Left kidney (tissue), 2 donors: ENCODE data around the gene IKZF3. TPM values are rescaled to one million over a fixed set of nuclear protein-coding genes. Genes with fewer than 3 reads are reported as not detected.
"Not testable (repeated sequence)": the region's sequence is repeated elsewhere in the genome, so short reads cannot be mapped to it uniquely, and the experiment has no call there.

ENCODE experiments used
- DNase-seq: peaks from one replicate; pipeline ENCODE4 v3.0.0-alpha.2; 2013
- polyA plus RNA-seq: library from polyadenylated mRNA; unstranded; fragments of 120-200 nt; gene quantifications from one replicate; pipeline ENCODE4 v1.2.1, GENCODE V29; 2013; ENCODE audit not compliant: insufficient read length

The IKZF3 gene
- polyA plus RNA-seq, 1 donor, result 0.37 TPM

GRCh38 chr17:39755554-39756379 is 108.3 kb downstream of the IKZF3 start:
- DNase-seq, result no peak

- DNase-seq, result no peak
Measured at GRCh38 chr17:39754958-39755553, 109.1 kb downstream of the IKZF3 start.

GRCh38 chr17:39754161-39754957 is 109.8 kb downstream of the IKZF3 start:
- DNase-seq, result peak; percentile 85

DNA sequence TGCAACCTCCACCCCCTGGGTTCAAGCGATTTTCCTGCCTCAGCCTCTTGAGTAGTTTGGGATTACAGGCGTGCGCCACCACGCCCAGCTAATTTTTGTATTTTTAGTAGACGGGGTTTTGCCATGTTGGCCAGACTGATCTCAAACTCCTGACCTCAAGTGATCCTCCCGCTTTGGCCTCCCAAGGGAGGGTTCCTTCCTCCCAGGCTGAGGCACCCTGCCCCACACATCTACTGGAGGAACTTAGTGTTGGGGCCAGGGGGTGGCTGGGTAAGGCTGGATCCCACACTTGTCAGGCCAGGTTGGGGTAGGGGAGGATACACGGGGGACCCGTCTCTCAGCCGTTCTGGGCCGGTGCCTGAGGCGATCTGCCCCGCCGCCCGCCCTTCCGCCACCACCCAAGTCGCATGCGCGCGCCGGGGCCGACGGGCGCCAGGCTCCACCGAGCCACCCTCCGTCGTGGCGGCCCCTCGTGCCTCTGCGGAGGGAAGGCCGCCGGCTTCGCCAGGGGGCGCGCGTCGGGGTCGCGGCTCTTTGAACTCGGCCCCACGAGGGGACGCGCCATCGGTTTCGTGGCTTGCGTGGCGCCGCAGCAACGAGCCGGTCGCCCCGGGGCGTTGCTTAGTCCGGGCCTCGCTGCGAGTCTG is 110.5 kb downstream of the IKZF3 start:
- DNase-seq, result peak; percentile 26

DNA sequence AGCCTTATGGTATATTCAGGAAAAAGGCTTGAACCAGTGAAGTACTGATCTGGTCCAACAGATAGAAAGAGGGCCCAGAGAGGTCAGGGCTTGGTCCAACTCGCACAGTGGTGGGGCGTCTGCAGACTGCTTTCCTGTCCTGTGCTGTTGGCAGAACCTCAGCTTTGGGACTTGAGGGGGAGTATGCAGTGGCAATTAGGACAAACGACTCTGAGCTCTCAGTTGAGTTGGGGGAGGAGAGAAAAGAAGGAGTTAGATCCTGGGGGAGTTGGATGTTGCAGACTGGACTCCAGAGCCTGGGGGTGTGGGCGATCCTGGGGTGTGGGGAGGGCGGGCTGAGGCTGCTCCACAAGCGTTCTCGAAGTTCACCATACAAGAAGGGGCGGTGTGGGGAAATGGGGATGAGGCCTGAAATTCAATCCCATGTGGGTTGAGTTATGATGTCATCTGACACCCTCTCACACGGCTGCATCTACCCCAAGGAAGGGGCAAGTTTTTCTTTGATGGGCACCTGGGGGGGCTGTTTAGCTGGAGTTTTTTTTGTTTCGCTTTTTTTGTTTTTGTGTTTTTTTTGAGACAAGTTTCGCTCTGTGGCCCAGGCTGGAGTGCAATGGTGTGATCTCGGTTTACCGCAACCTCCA is 111.8 kb downstream of the IKZF3 start:
- DNase-seq, result peak; percentile 65

GRCh38 chr17:39751637-39752036 is 112.5 kb downstream of the IKZF3 start:
- DNase-seq, result peak; percentile 41

DNA sequence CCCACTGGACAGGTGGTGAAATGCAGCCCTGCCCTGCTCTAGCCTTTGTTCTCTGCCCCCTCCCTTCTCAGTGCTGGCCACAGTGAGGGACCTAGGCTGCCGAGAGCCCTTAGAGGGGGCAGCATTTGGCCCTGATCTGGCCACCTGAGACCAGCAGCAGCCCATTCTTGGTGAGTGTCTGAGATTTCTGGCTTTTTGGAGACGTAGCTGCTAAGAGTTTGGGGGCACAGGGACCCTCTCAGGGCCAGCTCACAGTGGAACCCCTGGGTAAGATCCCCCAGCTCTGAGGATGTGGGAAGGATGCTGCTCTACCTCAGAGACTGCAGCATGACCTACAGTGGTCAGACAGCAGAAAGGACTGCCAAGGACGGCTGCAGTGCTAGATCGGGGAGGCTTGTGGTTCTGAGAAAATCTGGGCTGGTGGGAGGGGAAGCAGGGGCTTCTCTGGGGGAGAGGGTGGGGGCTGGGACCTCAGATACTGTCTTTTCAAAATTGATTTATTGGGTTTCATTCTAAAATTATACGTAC is 113.0 kb downstream of the IKZF3 start:
- no peak for DNase-seq

GRCh38 chr17:39750131-39751015 is 113.7 kb downstream of the IKZF3 start:
- DNase-seq, result no peak

DNA sequence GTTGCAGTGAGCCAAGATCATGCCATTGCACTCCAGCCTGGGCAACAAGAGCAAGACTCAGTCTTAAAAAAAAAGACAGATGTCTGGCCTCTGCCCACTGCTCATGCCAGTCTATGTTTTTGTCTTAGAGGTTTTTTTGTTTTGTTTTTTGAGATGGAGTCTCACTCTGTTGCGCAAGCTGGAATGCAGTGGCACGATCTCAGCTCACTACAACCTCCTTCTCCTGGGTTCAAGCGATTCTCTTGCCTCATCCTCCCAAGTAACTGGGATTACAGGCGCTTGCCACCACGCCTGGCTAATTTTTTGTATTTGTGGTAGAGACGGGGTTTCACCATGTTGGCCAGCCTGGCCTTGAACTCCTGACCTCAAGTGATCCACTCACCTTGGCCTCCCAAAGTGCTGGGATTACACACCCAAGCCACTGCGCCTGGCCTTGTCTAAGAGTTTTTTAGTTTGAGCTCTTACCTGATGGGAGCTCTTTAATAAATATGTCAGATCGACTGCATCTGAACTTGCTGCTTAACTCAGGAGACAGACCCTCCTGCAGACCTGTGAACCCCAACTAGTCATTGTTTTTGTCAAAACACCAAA is 115.6 kb downstream of the IKZF3 start:
- not testable (repeated sequence) for DNase-seq

DNA sequence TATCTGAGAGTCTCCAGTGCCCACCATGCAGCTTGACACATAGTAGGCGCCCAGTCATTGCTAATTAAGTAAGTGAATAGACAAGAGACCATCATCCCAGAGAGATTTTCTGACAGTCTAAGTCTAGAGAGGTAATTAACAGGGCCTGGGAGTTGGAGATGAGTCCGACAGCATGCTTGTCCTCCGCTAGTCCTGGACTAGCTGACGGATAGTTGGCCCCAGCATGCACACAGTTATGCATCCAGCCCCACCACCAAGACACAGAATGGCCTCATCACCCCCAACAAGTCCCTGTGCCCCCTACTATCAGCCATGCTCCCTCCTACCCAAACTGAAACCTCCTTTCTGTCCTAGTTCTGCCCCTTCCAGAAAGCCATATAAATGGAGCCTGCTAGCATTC is 116.4 kb downstream of the IKZF3 start:
- DNase-seq, result no peak

DNA sequence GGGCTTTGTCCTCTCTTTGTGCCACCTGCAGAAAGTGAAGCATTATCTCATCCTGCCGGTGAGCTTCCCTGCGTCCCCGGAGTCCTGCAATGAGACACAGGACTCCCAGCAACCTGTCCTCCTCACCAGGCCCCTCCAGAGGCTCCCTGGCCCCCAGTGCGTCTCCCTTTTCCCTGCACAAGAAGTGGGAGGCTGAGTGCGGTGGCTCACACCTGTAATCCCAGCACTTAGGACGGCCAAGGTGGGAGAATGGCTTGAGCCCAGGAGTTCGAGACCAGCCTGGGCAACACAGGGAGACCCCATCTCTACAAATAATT is 118.0 kb downstream of the IKZF3 start:
- no peak for DNase-seq

DNA sequence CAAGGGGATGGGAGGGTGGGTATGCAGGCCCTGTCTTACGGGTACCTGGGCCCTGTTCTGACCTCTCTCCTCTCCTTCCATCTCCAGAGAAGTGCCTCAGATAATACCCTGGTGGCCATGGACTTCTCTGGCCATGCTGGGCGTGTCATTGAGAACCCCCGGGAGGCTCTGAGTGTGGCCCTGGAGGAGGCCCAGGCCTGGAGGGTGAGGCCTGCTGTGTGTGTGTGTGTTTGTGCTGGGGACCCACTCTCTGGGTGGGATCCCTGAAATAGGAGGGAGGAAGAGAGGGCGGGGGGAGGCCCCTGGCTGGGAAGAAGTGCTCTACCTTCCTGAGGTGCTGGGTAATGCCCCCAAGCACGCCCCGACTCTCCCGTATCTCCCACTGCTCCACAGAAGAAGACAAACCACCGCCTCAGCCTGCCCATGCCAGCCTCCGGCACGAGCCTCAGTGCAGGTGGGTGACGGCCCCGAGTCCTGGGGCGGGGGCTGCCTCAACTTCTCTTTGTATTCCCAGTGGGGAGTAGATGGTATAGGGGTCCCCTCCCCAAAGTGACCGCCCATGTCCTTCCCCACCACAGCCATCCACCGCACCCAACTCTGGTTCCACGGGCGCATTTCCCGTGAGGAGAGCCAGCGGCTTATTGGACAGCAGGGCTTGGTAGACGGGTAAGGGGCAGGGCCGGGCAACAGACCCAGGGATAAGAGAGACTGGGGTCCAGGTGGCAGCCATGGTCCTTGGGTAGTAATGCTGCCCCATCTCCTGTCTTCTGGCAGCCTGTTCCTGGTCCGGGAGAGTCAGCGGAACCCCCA is 118.6 kb downstream of the IKZF3 start:
- DNase-seq, result no peak

DNA sequence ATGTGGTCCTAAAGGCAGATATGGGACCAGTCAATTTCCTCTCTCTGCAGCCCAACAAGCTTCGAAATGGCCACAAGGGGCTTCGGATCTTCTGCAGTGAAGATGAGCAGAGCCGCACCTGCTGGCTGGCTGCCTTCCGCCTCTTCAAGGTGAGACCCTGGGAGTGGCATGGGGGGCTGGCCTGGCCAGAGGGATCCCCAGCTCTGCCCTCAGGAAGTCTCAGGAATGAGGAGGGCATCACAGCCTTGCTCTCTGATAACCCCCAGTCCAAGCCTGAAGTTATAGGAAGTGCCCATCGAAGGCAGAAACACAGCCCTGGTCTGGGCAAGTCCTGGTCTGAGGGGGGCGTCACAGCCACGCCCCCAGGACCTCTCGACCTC is 119.3 kb downstream of the IKZF3 start:
- no peak for DNase-seq

DNA sequence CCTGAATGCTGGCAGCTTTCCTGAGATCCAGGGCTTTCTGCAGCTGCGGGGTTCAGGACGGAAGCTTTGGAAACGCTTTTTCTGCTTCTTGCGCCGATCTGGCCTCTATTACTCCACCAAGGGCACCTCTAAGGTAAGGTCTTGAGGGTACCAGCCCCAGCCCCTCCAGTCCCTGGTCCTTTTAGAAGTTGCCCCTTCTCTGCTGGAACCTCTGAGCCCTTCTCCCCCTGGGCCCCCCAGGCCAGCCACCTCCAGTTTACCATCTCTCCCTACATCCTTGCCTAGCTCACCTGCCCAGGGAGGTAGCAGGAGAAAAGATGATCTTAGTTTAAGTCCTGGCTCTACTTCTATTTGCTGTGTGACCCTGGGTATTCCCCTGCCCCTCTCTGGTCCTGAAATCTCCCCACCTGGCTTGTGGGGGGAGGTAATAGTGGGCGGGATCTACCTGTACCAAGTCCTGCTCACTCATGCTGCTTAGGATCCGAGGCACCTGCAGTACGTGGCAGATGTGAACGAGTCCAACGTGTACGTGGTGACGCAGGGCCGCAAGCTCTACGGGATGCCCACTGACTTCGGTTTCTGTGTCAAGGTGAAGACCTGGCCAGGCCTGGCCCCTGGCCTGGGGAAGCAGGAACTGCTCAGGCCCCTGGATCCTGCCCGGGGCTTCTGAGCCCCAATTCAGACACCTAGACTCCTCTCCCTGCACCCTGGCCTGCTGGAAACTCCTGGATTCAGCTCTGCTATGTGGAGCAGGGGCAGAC is 119.9 kb downstream of the IKZF3 start:
- no peak for DNase-seq

GRCh38 chr17:39742856-39743436 is 121.2 kb downstream of the IKZF3 start:
- no peak for DNase-seq

- DNase-seq, result no peak
Measured at GRCh38 chr17:39742126-39742855, 121.8 kb downstream of the IKZF3 start.

DNA sequence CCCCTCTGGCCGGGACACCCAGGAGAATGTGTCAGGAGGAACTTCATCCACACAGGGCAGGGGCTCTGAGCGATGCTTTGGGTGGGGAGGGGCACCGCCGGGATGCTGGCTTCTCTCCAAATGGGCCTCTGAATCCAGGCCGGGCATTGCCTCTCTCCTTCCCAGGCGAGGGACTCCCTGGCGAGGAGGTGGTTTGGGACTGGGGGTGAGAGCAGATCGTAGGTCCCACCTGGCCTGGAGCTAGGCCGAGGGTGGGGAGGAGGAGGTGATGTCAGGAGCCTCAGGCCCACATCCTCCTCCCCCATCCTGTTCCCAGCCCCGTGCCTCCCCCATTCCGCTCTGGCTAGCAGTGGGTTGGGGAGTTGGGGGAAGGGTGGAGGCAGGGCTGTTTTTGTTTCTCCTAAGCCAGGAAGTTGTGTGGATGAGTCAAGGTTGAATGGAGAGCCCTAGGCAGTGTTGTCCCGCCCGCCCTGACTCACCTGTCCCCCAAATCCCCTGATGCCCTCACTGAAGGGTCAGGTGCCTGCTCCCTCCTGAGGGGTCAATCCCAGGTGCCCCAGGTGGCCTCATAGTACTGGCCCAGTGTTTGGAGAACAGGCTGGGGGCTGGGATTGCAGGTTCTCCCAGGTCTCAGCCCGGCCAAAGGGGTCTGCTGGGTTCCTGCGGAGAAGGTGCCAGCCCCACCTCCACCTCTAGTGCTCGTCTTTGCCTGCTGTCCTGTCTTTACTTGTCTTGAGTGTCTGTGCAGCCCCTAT is 123.6 kb downstream of the IKZF3 start:
- DNase-seq, result peak; percentile 81
